MV-4-11 (cell line): Measurements from ENCODE around the gene TPD52L2.

Experiments
- DNase-seq: peaks from one replicate; lab custom pipeline; 2025; lab: John Stamatoyannopoulos, UW

The TPD52L2 gene

DNA sequence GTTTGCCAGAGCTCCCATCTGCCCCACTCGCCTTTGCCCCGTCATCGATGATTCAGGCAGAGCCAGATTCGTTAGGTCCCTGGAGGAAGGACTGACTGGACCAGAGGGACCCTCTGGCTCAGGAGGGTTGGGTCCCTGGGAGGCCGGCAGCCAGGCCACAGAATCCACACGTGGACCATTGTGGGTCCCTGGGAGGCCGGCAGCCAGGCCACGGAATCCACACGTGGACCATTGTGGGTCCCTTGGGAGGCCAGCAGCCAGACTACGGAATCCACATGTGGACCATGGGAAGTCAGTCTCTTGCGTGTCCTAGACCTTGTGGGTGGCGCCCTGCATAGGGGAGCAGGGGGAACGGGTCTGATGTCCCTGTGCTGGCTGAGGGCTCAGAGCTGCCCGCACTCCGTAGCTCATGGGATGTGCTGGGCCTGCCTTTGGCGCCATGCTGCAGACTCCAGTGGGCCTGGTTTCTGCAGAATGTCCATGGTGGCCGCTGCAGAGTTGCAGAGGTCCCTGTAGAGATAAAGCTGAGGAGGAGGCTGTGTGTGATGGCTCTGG, 67.6 kb downstream of the TPD52L2 start:
- no peak for DNase-seq

DNA sequence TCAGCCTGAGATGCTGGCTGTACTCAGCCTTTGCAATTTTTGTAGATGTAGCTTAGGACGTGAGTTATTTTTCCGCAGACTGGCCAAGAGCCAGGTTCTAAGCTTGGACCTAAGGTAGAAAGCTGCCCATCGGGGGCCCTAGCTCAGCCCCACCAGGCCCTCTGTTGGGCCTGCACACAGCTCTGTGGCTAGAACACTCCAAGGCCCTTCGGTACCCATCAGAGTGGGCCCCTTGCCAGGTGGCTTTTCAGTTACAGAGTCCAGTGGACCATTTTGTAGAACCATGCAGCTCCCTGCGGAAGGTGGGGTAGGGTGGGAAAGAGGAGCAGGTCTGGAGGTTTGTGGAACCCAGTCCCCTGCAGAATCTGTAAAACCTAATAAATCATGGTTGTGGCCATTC, 68.6 kb downstream of the TPD52L2 start:
- no peak for DNase-seq

DNA sequence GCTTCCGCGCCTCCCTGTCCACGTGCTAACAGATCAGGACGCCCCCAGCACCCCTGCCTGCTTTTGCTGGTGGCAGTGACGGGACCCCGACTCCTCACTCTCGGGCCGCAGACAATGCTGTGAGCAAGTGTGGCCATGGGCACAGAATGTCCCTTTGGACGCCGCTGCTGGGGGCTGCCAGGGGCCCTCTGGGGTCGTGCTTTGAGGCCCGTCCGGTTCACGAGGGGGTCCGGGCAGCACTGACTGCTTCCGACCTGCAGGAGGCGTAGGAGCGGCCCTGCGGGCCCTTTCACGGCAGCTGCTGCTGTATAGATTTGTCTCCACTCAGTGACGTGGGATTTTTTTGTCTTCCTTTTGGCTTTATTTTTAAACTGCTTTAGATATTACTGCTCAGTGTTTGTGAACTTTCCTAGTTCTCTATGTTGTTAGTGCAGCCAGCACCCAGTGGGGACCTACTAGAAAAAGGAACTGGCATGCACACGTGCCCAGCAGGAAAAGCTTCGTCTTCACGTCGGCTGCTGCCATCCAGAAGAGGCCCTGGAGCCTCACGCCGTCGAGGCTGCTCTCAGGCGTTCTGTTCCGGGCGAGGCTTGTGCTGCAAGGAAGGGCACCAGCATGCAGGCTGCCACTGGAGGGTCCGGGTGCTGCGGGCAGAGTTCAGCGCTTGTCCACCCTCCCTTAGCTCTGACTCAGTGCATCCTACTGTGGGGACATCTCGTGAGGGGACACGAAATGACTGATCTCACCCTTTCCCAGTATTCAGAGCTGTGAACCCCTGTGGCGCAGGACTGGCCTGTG, 69.4 kb downstream of the TPD52L2 start:
- no peak for DNase-seq

DNA sequence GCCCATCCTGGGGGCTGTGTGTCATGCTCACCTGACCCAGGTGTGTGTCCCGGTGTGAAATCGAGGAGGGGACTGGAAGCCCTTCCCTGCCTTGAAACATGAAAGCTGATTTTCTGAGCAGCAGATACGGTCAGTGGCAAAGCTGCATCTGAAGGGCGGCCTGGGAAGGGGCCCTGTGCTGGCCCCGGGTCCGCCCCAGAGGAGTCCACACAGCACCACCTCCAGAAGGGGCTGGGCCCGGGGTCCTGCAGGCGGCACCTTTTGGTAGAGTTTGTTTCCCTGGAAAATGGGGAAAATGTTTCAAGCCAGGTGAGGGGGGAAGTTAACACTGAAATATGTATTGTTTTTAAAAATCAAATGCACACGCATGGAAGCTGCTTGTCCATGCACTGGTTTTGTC, 70.4 kb downstream of the TPD52L2 start:
- no peak for DNase-seq

DNA sequence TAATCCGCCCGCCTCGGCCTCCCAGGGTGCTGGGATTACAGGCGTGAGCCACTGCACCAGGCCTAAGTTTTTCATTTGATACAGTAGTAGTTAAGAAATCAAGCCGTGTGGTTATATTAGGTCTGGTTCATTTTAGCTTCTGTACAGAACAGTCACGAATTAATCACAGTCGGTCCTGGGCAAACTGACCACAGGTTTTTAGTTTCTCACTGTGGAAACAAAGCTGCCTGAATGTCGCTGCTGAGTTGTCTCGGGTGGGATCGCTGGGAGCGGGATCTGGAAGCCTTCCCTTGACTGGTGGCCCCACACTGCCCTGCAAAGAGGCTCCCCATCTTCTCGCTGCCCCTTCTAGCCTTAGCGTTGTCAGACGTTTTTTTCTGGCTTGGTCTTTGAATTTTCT, 72.5 kb downstream of the TPD52L2 start:
- DNase-seq = no peak

DNA sequence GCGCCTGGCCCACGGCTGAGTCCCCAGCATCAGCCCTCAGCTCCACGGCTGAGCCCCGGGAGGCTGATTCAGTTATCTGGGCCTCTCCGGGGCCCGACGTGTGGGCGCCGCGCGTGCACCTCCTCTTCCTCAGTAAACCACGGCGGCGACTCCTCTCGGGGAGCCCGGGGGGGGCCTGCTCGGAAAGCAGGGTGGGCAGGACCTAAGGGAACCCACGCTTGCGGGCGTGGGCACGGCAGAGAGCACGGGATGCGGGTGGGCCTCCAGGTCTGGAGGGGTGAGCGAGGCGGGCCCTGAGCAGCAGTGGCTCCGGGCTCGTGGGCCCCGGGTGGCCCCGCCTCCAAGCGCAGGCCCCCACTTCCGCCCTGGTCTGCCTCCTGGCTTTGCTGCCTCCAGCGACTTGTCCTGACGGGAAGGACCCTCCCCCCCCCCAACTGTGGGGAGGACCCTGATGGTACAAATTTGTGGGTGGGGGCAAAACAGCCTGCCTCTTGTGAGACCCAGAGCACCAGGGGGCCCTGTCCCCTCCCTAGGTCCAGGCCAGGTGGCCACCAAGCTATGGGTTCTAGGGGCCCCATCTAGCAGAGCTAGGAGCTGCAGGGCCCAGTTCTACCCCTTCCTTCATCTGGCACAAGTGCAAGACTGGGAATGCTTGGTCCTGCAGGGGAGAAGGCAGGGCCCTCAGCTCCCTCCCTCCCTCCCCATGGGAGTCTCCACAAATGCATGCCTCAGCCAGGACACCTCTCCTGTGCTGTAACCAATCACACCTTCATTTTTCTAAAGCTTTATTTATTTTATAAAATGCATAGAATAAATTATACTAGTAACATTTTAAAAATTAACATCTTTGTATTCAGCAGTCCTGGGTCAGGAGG, 74.2 kb downstream of the TPD52L2 start:
- DNase-seq = no peak

DNA sequence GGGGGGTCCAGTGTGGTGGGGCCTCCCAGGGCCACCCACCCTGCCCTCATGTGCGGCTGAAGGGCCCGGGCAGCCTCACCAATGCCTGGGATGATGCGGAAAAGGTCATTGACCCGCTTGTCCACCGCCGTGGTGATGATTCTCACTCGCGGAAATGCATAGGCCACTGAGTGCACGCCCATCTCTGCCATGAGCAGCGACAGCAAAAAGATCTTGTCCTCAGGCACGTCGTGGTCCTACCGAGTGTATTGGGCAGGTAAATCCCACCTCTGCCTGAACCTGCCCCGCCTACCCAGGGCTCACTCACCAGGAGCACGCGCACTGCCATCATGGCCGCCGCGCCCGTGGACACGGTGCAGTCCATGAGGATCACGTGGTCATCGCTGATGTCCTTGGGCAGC, 75.0 kb downstream of the TPD52L2 start:
- DNase-seq = no peak

DNA sequence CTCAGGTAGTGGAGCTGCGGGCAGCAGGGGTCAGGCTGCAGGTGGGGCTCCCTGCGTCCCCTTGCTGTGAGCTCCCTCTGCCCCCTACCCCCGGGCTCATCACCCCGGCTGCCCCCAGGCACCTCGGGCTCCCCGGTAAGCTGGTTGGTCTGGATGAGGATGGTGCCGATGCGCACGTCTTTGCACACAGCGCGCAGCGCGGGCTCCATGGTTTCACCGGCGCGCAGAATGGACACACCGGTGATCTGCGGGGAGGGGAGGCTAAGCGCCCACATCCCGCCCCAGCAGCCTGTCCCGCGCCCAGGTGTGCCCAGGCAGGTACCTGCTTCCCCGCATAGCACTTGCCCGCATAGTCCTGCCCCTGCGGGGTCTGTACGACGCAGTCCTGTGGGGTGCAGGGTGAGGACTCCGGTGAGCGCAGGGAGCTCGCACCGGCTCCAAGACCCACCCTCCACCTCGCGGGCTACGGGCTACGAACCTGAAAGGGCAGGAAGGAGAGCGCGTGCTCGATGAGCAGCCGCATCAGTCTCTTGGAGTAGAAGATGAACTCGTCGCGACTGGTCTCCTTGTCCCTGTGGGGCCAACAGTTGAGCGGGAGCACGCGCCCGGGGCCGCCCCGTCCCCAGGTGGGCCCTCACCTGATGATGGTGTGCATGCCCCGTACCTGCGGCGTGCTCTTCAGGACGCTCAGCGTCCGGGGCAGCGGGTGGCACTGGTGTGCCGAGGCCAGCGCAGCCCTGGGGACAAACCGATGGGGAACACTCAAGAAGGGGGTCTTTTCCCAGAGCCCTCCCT, 75.6 kb downstream of the TPD52L2 start:
- no peak for DNase-seq
